Stimulated activated naive CD8-positive, alpha-beta T cell treated with anti-CD3 and anti-CD28 coated beads, Interleukin-15, amount 100 ng/mL, for 72 hours (primary cell): ENCODE data around the gene HUS1B.

ENCODE experiments used
- ATAC-seq: fragments of 150-1000 bp; cut with Tn5 transposase; 2 replicates; pipeline ENCODE4 v1.10.0; 2021; ENCODE audit warnings: mild to moderate bottlenecking, moderate library complexity
- DNase-seq, 2 donors: peaks; one replicate each; pipeline ENCODE4 v3.0.0; 2021 to 2022
- H3K27ac Mint-ChIP-seq, 2 donors: one replicate each; pipeline ENCODE4 v1.8.0; 2022; ENCODE audit warnings: mild to moderate bottlenecking in 2 of 2, mixed read lengths in 2 of 2, moderate library complexity in 2 of 2
- H3K27me3 Mint-ChIP-seq: one replicate; pipeline ENCODE4 v1.8.0; 2022; ENCODE audit warnings: mixed read lengths
- H3K4me1 Mint-ChIP-seq: one replicate; pipeline ENCODE4 v1.8.0; 2022; ENCODE audit warnings: mild to moderate bottlenecking, mixed read lengths
- H3K4me3 Mint-ChIP-seq, 2 donors: one replicate each; pipeline ENCODE4 v1.8.0; 2022; ENCODE audit warnings: mild to moderate bottlenecking in 2 of 2, mixed read lengths in 2 of 2, moderate library complexity in 1 of 2
- H3K9me3 Mint-ChIP-seq, 2 donors: one replicate each; pipeline ENCODE4 v1.8.0; 2022; ENCODE audit warnings: mixed read lengths in 2 of 2

HUS1B gene

GRCh38 chr6:617456-618100 lies 39.3 kb downstream of the HUS1B start:
- Mint-ChIP-seq H3K4me3 (no peak overlapping the region), H3K9me3 (no peaks in the 10 kb centered on the region), H3K27me3 (no peaks in the 10 kb centered on the region), H3K4me1 (no peaks in the 10 kb centered on the region), H3K27ac (no peak overlapping the region)
- no peak for DNase-seq
- ATAC-seq, result no peak

- H3K9me3 Mint-ChIP-seq, result no peaks in the 10 kb centered on the region
- ATAC-seq (no peak), DNase-seq (no peak)
- no peak overlapping the region for H3K27ac Mint-ChIP-seq
- peaks cover 13% of the 10 kb centered on the region for H3K4me1 Mint-ChIP-seq
- no peaks in the 10 kb centered on the region for H3K27me3 Mint-ChIP-seq
- H3K4me3 Mint-ChIP-seq, result no peak overlapping the region
These were observed 42.9 kb downstream of the HUS1B start for GRCh38 chr6:613981-614380.

GRCh38 chr6:611928-612327 lies 45.0 kb downstream of the HUS1B start:
- Mint-ChIP-seq H3K27ac (no peak overlapping the region), H3K4me1 (peaks cover 13% of the 10 kb centered on the region), H3K9me3 (no peaks in the 10 kb centered on the region), H3K27me3 (no peaks in the 10 kb centered on the region), H3K4me3 (no peak overlapping the region)
- DNase-seq, result no peak
- no peak for ATAC-seq

- Mint-ChIP-seq H3K9me3 (no peaks in the 10 kb centered on the region), H3K27ac (peak overlapping the region in 1 of 2 donors; percentile 88), H3K4me3 (no peak overlapping the region), H3K27me3 (no peaks in the 10 kb centered on the region), H3K4me1 (peaks cover 13% of the 10 kb centered on the region)
- ATAC-seq (no peak), DNase-seq (no peak)
These were observed 46.0 kb downstream of the HUS1B start for GRCh38 chr6:610882-611281.

DNA sequence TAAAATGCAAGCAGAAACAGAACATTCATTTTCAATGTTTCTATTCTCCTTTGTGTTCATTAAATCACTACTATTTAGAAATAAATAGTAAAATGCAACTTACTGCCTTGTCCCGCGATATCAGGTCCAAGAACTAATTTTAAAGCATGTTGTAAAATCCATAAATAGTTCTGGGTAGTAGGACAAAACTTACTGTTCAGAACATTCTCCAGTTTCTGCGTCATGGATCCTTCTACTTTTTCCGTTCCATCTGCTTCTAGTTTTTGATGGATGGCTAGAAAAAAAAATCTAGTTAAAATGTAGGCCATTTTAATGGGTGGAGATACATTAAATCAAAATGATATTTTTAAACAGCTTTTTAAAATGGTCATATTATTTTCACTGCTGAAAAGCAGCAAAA lies 47.0 kb downstream of the HUS1B start:
- no peaks in the 10 kb centered on the region for H3K27me3 Mint-ChIP-seq
- H3K4me3 Mint-ChIP-seq, result no peak overlapping the region
- ATAC-seq (no peak), DNase-seq (no peak)
- H3K27ac Mint-ChIP-seq, result no peak overlapping the region
- no peaks in the 10 kb centered on the region for H3K9me3 Mint-ChIP-seq
- H3K4me1 Mint-ChIP-seq, result peaks cover 13% of the 10 kb centered on the region

DNA sequence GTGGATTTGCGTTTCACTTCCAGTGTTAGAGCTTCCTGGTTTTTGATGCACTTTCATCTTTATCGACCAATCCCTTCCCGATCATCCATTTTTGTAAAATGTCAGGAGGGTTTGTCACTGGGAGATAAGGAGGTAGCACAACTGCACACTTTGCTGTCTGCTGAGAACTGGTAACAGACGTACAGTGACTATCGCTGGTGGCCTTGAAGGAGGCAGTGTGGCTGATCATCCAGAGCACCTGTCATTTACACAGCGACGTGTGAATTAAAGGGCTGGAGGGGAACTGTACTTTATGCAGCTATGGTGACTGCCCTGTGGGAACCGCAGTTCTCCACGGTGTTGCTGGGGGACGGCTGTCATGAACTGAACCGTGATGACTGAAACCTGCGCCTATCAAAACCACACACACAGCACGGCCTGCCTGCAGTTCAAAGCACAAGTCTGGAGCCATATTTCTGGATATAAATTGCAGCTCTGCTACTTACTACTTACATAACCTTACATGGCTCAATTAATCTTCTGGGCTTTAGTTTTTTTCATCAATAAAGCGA lies 50.0 kb downstream of the HUS1B start:
- Mint-ChIP-seq H3K4me1 (peaks cover 13% of the 10 kb centered on the region), H3K27ac (no peak overlapping the region), H3K9me3 (no peaks in the 10 kb centered on the region), H3K27me3 (no peaks in the 10 kb centered on the region), H3K4me3 (no peak overlapping the region)
- no peak for DNase-seq
- ATAC-seq, result no peak
